Mesodermal cell (in vitro differentiated cells): ENCODE results near the gene METTL16.

Experiments used
- H3K27ac ChIP-seq: 2 replicates; pipeline ENCODE4 v1.7.0; 2013; ENCODE audit warnings: mild to moderate bottlenecking, low read depth, low read length, moderate library complexity; ENCODE audit not compliant: severe bottlenecking
- H3K36me3 ChIP-seq: 2 replicates; pipeline ENCODE4 v1.7.1; 2013; ENCODE audit warnings: mild to moderate bottlenecking, low read length, moderate library complexity; ENCODE audit not compliant: control insufficient read depth, insufficient read depth
- H3K4me1 ChIP-seq: one replicate; pipeline ENCODE4 v1.7.1; 2013; ENCODE audit warnings: mild to moderate bottlenecking, low read length; ENCODE audit not compliant: insufficient read depth, control insufficient read depth, poor library complexity, severe bottlenecking
- H3K4me3 ChIP-seq: 2 replicates; pipeline ENCODE4 v1.7.0; 2013; ENCODE audit warnings: low read length, control low read depth, mild to moderate bottlenecking; ENCODE audit not compliant: insufficient read depth, poor library complexity, severe bottlenecking; ENCODE audit errors: extremely low read depth
- H3K9me3 ChIP-seq: 2 replicates; pipeline ENCODE4 v1.7.1; 2013; ENCODE audit warnings: mild to moderate bottlenecking, low read length, moderate library complexity; ENCODE audit not compliant: control insufficient read depth
- WGBS, 2 experiments: methylation state at CpG; one replicate each; pipeline ENCODE4 v1.1.5; 2013; ENCODE audit warnings: missing lambda C conversion rate in 2 of 2; ENCODE audit not compliant: insufficient coverage in 2 of 2; 5-methylcytosine and 5-hydroxymethylcytosine counted together

The METTL16 gene

DNA sequence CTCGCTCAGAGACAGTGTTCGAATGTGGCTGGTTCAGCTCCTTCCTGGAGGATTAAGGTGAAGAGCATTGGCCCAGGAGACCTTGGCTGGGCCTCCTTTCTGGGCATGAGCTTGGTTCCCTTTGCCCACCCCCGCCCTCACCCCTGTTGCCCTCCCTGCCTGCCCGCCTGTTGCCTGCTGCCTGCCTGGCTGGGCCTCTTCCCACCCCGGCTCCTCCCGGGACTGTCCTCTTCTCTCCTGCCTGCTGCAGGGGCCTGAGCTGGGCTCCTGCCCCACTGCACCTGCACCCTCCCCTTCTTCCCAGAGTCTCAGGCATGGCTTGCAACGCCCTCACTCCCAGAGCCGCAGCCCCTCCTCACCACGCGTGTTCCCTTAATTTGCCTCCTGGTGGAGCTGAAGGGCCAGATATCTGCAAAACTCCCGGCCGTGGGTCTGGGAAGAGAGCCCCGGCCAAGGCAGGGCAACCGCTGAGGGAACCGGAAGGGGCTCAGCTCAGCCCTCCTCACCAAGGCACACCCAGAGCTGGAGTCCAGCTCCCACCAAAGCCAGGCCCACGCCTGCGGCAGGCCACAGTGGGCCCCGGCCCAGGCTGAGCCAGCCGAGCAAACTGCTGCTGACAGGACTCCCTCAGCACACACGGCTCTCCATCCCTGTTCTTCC, 142.0 kb downstream of the METTL16 start:
- no peaks in the 10 kb centered on the region for H3K9me3 ChIP-seq
- no peak overlapping the region for H3K4me3 ChIP-seq
- H3K4me1 ChIP-seq: peaks cover 1% of the 10 kb centered on the region
- H3K36me3 ChIP-seq: peaks cover 39% of the 10 kb centered on the region
- WGBS, 2 experiments: 57 to 68% methylated on average over 10 to 20 of the region's 20 CpGs
- no peak overlapping the region for H3K27ac ChIP-seq

DNA sequence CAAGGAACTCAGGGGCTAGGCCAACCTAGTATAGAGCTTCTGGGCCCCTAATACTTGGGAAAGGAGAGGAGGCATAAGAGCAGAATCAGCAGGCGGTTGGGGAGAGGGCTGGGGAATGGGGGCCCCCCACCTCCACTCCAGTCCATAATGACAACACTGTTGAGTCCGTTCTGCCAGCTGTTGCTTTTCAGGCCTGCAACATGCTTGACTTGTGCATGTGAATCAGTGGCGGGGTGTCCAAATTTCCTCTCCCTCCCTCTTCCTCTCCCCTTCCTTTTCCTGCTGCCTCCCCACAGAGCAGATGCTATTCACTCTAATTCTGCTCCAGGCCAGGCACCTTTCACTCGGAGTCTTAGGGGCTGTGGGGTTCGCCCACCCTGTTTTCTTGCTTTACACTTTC, 142.6 kb downstream of the METTL16 start:
- 87 to 96% methylated on average over 4 of the region's 5 CpGs for WGBS, 2 experiments
- Histone ChIP-seq H3K27ac (no peak overlapping the region), H3K36me3 (peaks cover 34% of the 10 kb centered on the region), H3K9me3 (no peaks in the 10 kb centered on the region), H3K4me3 (no peak overlapping the region), H3K4me1 (no peaks in the 10 kb centered on the region)

GRCh38 chr17:2368359-2368758, 143.3 kb downstream of the METTL16 start:
- 88 to 91% methylated on average over 4 to 5 of the region's 8 CpGs for WGBS, 2 experiments
- no peaks in the 10 kb centered on the region for H3K4me1 ChIP-seq
- no peak overlapping the region for H3K27ac ChIP-seq
- no peaks in the 10 kb centered on the region for H3K9me3 ChIP-seq
- no peak overlapping the region for H3K4me3 ChIP-seq
- H3K36me3 ChIP-seq: peaks cover 32% of the 10 kb centered on the region

- WGBS, 2 experiments: 82 to 85% methylated on average over 8 to 9 of the region's 26 CpGs
- Histone ChIP-seq H3K4me3 (no peak overlapping the region), H3K36me3 (peaks cover 29% of the 10 kb centered on the region), H3K27ac (no peak overlapping the region), H3K4me1 (no peaks in the 10 kb centered on the region), H3K9me3 (no peaks in the 10 kb centered on the region)
These were observed 144.8 kb downstream of the METTL16 start for GRCh38 chr17:2366747-2367494.
